Gastroesophageal sphincter (tissue), 3 donors: ENCODE results near the gene PCSK1N.

Experiments
- EP300 ChIP-seq: sonication (generic); formaldehyde crosslinking; IDR thresholded peaks from one replicate; pipeline ENCODE4 v1.6.1; 2017; ENCODE audit warnings: antibody characterized with exemption, mild to moderate bottlenecking
- POLR2A ChIP-seq, 2 donors: fragments of 450-650 bp; IDR thresholded peaks; one replicate each; pipeline ENCODE4 v1.6.1; 2017; ENCODE audit warnings: antibody characterized with exemption in 2 of 2, mild to moderate bottlenecking in 2 of 2, moderate library complexity in 1 of 2
- TF ChIP-seq, protein P1 (sequence below), 4 experiments: fragments of 200-600 bp in 2 of 4; fragments of 450-650 bp in 2 of 4; sonication (generic) in 1 of 4; IDR thresholded peaks; one replicate each; pipeline ENCODE4 v1.5.1; 2017 to 2019; ENCODE audit warnings: antibody characterized with exemption in 4 of 4, mild to moderate bottlenecking in 2 of 4, moderate library complexity in 2 of 4

DNA sequence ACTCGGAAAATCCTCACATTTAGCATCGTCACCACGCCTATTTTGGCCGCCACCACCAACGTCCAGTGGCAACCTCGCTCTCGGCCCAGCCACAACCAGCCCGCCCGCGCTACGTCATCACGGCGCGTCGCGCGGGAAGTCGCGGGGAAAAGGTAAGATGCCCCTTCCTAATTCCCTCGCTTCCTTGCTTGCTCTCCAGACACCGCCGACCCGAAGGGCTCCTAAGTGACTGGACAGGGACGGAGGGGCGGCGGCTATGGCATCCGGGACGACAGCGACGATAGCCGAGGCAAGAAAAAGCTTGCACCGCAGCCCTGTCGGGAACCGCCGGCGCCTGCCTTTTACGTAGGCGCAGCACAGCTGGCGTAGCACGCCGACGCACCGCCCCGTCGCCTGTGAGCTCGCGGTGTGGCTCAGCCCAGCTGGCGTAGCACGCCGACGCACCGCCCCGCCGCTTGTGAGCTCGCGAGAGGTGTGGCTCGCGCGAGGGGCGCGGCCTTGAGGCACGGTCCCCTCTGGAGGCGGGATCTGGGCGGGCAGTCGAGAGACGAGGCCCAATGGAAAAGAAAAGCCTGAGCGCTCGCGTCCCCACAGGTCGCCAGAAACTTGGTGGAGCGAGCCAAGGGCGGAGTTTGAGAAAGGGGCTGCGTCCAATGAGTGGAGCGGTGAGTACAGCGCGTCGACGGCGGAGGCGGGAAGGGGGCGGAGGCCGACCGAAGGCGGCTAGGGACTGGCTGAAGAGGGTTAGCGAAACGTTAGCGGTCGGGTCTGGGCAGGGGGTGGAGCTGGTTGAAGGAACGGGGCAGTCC, 33.9 kb downstream of the PCSK1N start, which contains the start of gene HDAC6:
- TF ChIP-seq, protein P1, sequence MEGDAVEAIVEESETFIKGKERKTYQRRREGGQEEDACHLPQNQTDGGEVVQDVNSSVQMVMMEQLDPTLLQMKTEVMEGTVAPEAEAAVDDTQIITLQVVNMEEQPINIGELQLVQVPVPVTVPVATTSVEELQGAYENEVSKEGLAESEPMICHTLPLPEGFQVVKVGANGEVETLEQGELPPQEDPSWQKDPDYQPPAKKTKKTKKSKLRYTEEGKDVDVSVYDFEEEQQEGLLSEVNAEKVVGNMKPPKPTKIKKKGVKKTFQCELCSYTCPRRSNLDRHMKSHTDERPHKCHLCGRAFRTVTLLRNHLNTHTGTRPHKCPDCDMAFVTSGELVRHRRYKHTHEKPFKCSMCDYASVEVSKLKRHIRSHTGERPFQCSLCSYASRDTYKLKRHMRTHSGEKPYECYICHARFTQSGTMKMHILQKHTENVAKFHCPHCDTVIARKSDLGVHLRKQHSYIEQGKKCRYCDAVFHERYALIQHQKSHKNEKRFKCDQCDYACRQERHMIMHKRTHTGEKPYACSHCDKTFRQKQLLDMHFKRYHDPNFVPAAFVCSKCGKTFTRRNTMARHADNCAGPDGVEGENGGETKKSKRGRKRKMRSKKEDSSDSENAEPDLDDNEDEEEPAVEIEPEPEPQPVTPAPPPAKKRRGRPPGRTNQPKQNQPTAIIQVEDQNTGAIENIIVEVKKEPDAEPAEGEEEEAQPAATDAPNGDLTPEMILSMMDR (IDR thresholded peaks at IDR 0.05) = no peak
- peak in 1 of 2 donors; percentile 18 for TF ChIP-seq POLR2A (IDR thresholded peaks at IDR 0.05)
- TF ChIP-seq EP300 = no peak
